MV-4-11 (cell line): ENCODE data around the gene TRAF3.
"Not testable (repeated sequence)": the region's sequence is repeated elsewhere in the genome, so short reads cannot be mapped to it uniquely, and the experiment has no call there.

ENCODE experiments used
- DNase-seq: peaks from one replicate; lab custom pipeline; 2025; lab: John Stamatoyannopoulos, UW

TRAF3 gene

GRCh38 chr14:102807013-102807406 lies 29.8 kb downstream of the TRAF3 start:
- no peak for DNase-seq

GRCh38 chr14:102809870-102810269 lies 32.6 kb downstream of the TRAF3 start:
- DNase-seq = no peak

GRCh38 chr14:102810523-102810922 lies 33.3 kb downstream of the TRAF3 start:
- DNase-seq = no peak

GRCh38 chr14:102811254-102811963 lies 34.2 kb downstream of the TRAF3 start:
- no peak for DNase-seq

GRCh38 chr14:102811971-102812370 lies 34.7 kb downstream of the TRAF3 start:
- no peak for DNase-seq

GRCh38 chr14:102813691-102814090 lies 36.4 kb downstream of the TRAF3 start:
- no peak for DNase-seq

GRCh38 chr14:102817318-102817717 lies 40.1 kb downstream of the TRAF3 start:
- DNase-seq = no peak

- DNase-seq = no peak
Measured at GRCh38 chr14:102817942-102818940, 41.0 kb downstream of the TRAF3 start.

- no peak for DNase-seq
Measured at GRCh38 chr14:102819176-102819628, 42.0 kb downstream of the TRAF3 start.

GRCh38 chr14:102819747-102820330 lies 42.6 kb downstream of the TRAF3 start:
- DNase-seq = no peak

- no peak for DNase-seq
Measured at GRCh38 chr14:102821252-102821651, 44.0 kb downstream of the TRAF3 start.

- no peak for DNase-seq
Measured at GRCh38 chr14:102822311-102822863, 45.1 kb downstream of the TRAF3 start.

GRCh38 chr14:102822887-102823286 lies 45.6 kb downstream of the TRAF3 start:
- not testable (repeated sequence) for DNase-seq

- DNase-seq = no peak
Measured at GRCh38 chr14:102823546-102823945, 46.3 kb downstream of the TRAF3 start.

GRCh38 chr14:102824832-102825231 lies 47.6 kb downstream of the TRAF3 start:
- no peak for DNase-seq

- no peak for DNase-seq
Measured at GRCh38 chr14:102825307-102826095, 48.3 kb downstream of the TRAF3 start.

- no peak for DNase-seq
Measured at GRCh38 chr14:102826161-102826560, 48.9 kb downstream of the TRAF3 start.

- no peak for DNase-seq
Measured at GRCh38 chr14:102826751-102827675, 49.8 kb downstream of the TRAF3 start.

GRCh38 chr14:102827716-102828115 lies 50.5 kb downstream of the TRAF3 start:
- DNase-seq = no peak

- no peak for DNase-seq
Measured at GRCh38 chr14:102828151-102828550, 50.9 kb downstream of the TRAF3 start.
